Keratinocyte (primary cell): ENCODE results near the gene TPRA1.

Experiments used
- CTCF ChIP-seq, 3 experiments: IDR thresholded peaks in 1 of 3; conservative IDR thresholded peaks in 1 of 3; optimal IDR thresholded peaks in 1 of 3; 2 replicates in 2 of 3; 3 replicates in 1 of 3; pipeline versions ENCODE3 to v1.5.1; 2011; ENCODE audit warnings: low read length in 3 of 3, mild to moderate bottlenecking in 3 of 3, moderate library complexity in 2 of 3, control low read depth in 1 of 3, inconsistent platforms in 1 of 3; ENCODE audit not compliant: insufficient read depth in 2 of 3; ENCODE audit errors: extremely low read depth in 1 of 3
- EZH2 ChIP-seq: IDR thresholded peaks from one replicate; pipeline ENCODE4 v1.6.1; 2012; ENCODE audit warnings: inconsistent platforms, mild to moderate bottlenecking, low read length, moderate library complexity

- no peak for TF ChIP-seq CTCF (optimal IDR thresholded peaks at IDR 0.05 in 1 of 3, IDR thresholded peaks at IDR 0.05 in 1 of 3, conservative IDR thresholded peaks at IDR 0.05 in 1 of 3; ENCODE audit: extremely low read depth in 1 of 3, insufficient read depth in 2 of 3, low read length in 3 of 3)
- TF ChIP-seq EZH2, result no peak
Measured at GRCh38 chr3:127542441-127542952, 48.0 kb downstream of the TPRA1 start.
